H1 (cell line): ENCODE data around the gene ATP5MC3. TPM values are rescaled to one million over a fixed set of nuclear protein-coding genes. Genes with fewer than 3 reads are reported as not detected.

ENCODE experiments used
- BCL11A ChIP-seq, 2 experiments: IDR thresholded peaks; one replicate each; pipeline ENCODE4 v1.6.1; 2011; ENCODE audit warnings: low read depth in 2 of 2, low read length in 2 of 2, mild to moderate bottlenecking in 2 of 2
- CHD7 ChIP-seq: fragments of 300-600 bp; sonication (generic); IDR thresholded peaks from 2 replicates; pipeline ENCODE4 v1.7.1; 2012; ENCODE audit warnings: low read length, moderate library complexity, mild to moderate bottlenecking, inconsistent platforms; ENCODE audit not compliant: insufficient replicate concordance
- RXRA ChIP-seq: IDR thresholded peaks from 2 replicates; pipeline ENCODE4 v1.6.1; 2011; ENCODE audit warnings: low read depth, mild to moderate bottlenecking, low read length, moderate library complexity; ENCODE audit not compliant: insufficient read depth
- SP2 ChIP-seq: IDR thresholded peaks from 2 replicates; pipeline ENCODE4 v1.6.1; 2012; ENCODE audit warnings: mild to moderate bottlenecking, low read length, inconsistent platforms
- polyA plus RNA-seq, 7 experiments: library from polyadenylated mRNA; depleted of rRNA in 3 of 7; stranded (reverse) in 5 of 7; unstranded in 2 of 7; fragments of >200 nt in 5 of 7; fragments of 200-250 nt in 2 of 7; gene quantifications; 1 replicate in 5 of 7; 2 replicates in 1 of 7; 4 replicates in 1 of 7; pipeline versions ENCODE4 v1.2.1 to v1.2.3, GENCODE V29; 2011 to 2013; ENCODE audit warnings: missing spikeins in 2 of 7, mixed read lengths in 2 of 7
- total RNA-seq: library from RNA; stranded (reverse); fragmentation: NEBNext Ultra II Directional; extraction: Animal tissue kit (Norgen Biotek cat#: 25700); gene quantifications from 2 replicates; pipeline ENCODE4 v1.2.1, GENCODE V29; 2021
- TF ChIP-seq, protein P1 (sequence below), 3 experiments: IDR thresholded peaks; 1 replicate in 2 of 3; 2 replicates in 1 of 3; pipeline versions ENCODE4 v1.5.1 to v1.6.1; 2011; ENCODE audit warnings: low read length in 3 of 3, mild to moderate bottlenecking in 3 of 3, inconsistent platforms in 2 of 3, low read depth in 1 of 3, moderate library complexity in 1 of 3; ENCODE audit not compliant: insufficient read depth in 1 of 3; ENCODE audit errors: control extremely low read depth in 1 of 3

The ATP5MC3 gene
- total and polyA plus RNA-seq, 2 of the 8 experiments (the other 6 are each of a cell fraction or from before 2014, with no cell fraction given): 320 to 856 TPM

GRCh38 chr2:175154661-175155082, 26.8 kb downstream of the ATP5MC3 start (continued):
- TF ChIP-seq CHD7 (no peak), RXRA (no peak), BCL11A (IDR thresholded peaks at IDR 0.05; ENCODE audit: low read depth in 2 of 2, low read length in 2 of 2) (no peak), SP2 (no peak)
- TF ChIP-seq, protein P1, sequence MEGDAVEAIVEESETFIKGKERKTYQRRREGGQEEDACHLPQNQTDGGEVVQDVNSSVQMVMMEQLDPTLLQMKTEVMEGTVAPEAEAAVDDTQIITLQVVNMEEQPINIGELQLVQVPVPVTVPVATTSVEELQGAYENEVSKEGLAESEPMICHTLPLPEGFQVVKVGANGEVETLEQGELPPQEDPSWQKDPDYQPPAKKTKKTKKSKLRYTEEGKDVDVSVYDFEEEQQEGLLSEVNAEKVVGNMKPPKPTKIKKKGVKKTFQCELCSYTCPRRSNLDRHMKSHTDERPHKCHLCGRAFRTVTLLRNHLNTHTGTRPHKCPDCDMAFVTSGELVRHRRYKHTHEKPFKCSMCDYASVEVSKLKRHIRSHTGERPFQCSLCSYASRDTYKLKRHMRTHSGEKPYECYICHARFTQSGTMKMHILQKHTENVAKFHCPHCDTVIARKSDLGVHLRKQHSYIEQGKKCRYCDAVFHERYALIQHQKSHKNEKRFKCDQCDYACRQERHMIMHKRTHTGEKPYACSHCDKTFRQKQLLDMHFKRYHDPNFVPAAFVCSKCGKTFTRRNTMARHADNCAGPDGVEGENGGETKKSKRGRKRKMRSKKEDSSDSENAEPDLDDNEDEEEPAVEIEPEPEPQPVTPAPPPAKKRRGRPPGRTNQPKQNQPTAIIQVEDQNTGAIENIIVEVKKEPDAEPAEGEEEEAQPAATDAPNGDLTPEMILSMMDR (IDR thresholded peaks at IDR 0.05; ENCODE audit: control extremely low read depth in 1 of 3, insufficient read depth in 1 of 3, low read depth in 1 of 3, low read length in 3 of 3): no peak
